WERI-Rb-1 (cell line): ENCODE measurements around the gene IVL.

Experiments used
- DNase-seq: peaks from one replicate; pipeline ENCODE4 v3.0.0-alpha.2; 2020
- H3K27ac ChIP-seq: fragments of 250-450 bp; sonication (Bioruptor Pico); 2 replicates; pipeline ENCODE4 v1.5.1; 2020; ENCODE audit warnings: mild to moderate bottlenecking, moderate library complexity
- H3K27me3 ChIP-seq: fragments of 250-450 bp; sonication (Bioruptor Pico); 2 replicates; pipeline ENCODE4 v1.5.1; 2021; ENCODE audit warnings: mild to moderate bottlenecking, low read depth, moderate library complexity; ENCODE audit not compliant: insufficient read depth, severe bottlenecking
- H3K36me3 ChIP-seq: fragments of 250-450 bp; sonication (Bioruptor Pico); 2 replicates; pipeline ENCODE4 v1.5.1; 2020; ENCODE audit warnings: mild to moderate bottlenecking, moderate library complexity
- H3K4me3 ChIP-seq: 2 replicates; pipeline ENCODE4 v1.5.1; 2011; ENCODE audit warnings: low read depth, mild to moderate bottlenecking, control low read depth, low read length
- H3K9me3 ChIP-seq: fragments of 250-450 bp; sonication (Bioruptor Pico); 2 replicates; pipeline ENCODE4 v1.5.1; 2021; ENCODE audit warnings: mild to moderate bottlenecking, moderate library complexity; ENCODE audit not compliant: severe bottlenecking
- TF ChIP-seq, protein P1 (sequence below): IDR thresholded peaks from 2 replicates; pipeline ENCODE4 v1.5.1; 2011; ENCODE audit warnings: low read depth, mild to moderate bottlenecking, control low read depth, inconsistent platforms, low read length

Gene IVL

DNA sequence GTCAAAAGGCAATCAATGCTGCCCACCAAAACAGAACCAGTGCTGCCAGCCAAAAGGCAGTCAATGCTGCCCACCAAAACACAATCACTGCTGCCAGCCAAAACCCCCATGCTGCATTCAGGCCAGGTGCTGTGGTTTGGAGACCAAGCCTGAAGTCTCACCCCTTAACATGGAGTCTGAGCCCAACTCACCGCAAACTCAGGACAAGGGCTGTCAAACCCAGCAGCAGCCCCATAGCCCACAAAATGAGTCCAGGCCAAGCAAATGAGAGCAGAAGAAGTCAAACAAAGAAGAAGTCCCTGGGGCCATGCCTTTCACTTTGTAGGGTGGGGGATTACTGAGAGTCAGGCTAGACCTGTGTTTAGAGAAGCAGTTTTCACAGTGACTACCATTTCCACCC, 23.8 kb upstream of the IVL start:
- DNase-seq: no peak
- peaks cover 2% of the 10 kb centered on the region for H3K9me3 ChIP-seq
- no peak overlapping the region for H3K27ac ChIP-seq
- H3K36me3 ChIP-seq: no peaks in the 10 kb centered on the region
- TF ChIP-seq, protein P1, sequence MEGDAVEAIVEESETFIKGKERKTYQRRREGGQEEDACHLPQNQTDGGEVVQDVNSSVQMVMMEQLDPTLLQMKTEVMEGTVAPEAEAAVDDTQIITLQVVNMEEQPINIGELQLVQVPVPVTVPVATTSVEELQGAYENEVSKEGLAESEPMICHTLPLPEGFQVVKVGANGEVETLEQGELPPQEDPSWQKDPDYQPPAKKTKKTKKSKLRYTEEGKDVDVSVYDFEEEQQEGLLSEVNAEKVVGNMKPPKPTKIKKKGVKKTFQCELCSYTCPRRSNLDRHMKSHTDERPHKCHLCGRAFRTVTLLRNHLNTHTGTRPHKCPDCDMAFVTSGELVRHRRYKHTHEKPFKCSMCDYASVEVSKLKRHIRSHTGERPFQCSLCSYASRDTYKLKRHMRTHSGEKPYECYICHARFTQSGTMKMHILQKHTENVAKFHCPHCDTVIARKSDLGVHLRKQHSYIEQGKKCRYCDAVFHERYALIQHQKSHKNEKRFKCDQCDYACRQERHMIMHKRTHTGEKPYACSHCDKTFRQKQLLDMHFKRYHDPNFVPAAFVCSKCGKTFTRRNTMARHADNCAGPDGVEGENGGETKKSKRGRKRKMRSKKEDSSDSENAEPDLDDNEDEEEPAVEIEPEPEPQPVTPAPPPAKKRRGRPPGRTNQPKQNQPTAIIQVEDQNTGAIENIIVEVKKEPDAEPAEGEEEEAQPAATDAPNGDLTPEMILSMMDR: no peak
- no peak overlapping the region for H3K4me3 ChIP-seq
- H3K27me3 ChIP-seq: peaks cover 13% of the 10 kb centered on the region

DNA sequence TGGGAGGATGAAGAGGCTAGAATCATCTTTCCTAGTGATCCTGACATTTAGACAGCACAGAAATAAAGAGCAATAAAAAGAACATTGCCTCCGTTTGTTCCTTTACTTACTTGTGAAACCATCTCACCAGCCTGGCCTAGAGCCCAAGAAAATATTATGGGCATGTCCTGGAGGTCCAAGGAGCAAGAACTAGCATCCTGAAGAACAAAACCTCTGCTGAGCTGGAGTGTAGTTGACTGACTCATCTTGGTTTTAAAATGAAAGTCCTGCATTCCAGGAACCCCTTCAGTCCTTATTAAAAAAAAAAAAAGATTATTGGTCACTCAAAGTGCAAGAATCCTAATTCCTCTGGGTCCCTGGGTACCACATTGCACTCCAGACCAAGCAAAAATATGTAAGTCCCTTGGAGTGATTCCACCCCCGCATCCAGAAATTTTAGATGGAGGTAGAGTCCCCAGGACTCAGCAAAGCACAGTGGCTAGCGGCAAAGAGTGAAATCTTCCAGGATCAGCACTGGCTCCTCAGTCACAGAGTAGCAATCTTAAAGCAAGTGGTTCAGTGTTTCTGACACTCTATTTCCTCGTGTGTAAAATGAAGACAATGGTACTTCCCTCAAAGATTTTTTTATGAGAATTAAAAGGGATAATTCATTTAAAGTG, 23.3 kb upstream of the IVL start:
- Histone ChIP-seq H3K4me3 (no peak overlapping the region), H3K27ac (no peak overlapping the region), H3K27me3 (peaks cover 13% of the 10 kb centered on the region), H3K36me3 (no peaks in the 10 kb centered on the region), H3K9me3 (peaks cover 2% of the 10 kb centered on the region)
- TF ChIP-seq, protein P1: no peak
- no peak for DNase-seq

DNA sequence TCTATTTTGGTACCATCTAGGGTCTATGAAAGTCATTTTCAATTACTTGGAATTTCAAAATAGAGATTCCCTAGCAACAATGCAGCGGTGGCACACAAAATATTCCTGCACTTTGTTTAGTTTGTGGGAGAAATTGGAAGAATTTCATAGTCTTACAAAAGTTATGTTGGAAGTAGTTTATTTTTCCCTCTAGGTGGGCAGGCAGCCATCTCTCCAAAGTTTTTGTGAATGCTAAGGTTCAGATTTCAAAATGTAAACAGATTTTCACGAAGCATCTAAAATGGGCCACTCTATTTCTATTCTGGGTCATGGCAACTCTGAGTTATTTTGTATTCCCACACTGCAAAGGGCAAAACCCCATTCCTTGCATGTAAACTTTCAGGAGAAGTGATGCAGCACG, 22.3 kb upstream of the IVL start:
- H3K27ac ChIP-seq: no peak overlapping the region
- peaks cover 13% of the 10 kb centered on the region for H3K27me3 ChIP-seq
- H3K9me3 ChIP-seq: peaks cover 1% of the 10 kb centered on the region
- TF ChIP-seq, protein P1: no peak
- H3K4me3 ChIP-seq: no peak overlapping the region
- H3K36me3 ChIP-seq: no peaks in the 10 kb centered on the region
- no peak for DNase-seq

- H3K27ac ChIP-seq: no peak overlapping the region
- no peak overlapping the region for H3K4me3 ChIP-seq
- TF ChIP-seq, protein P1: no peak
- no peaks in the 10 kb centered on the region for H3K9me3 ChIP-seq
- peaks cover 13% of the 10 kb centered on the region for H3K27me3 ChIP-seq
- no peaks in the 10 kb centered on the region for H3K36me3 ChIP-seq
- DNase-seq: no peak
Observed at GRCh38 chr1:152886758-152887409, 21.5 kb upstream of the IVL start.

GRCh38 chr1:152888126-152888525, 20.2 kb upstream of the IVL start:
- Histone ChIP-seq H3K4me3 (no peak overlapping the region), H3K27ac (no peak overlapping the region), H3K36me3 (no peaks in the 10 kb centered on the region), H3K9me3 (no peaks in the 10 kb centered on the region), H3K27me3 (peaks cover 13% of the 10 kb centered on the region)
- TF ChIP-seq, protein P1: no peak
- DNase-seq: no peak
